Heart left ventricle (tissue), 13 donors: ENCODE results near the gene NKRF.

Source experiments
- CTCF ChIP-seq, 12 donors: fragments of 200-600 bp; sonication (generic) in 4 of 12; IDR thresholded peaks; one replicate each; pipeline versions ENCODE4 v1.5.0 to v1.8.0; 2018 to 2022; ENCODE audit warnings: antibody characterized with exemption in 12 of 12, mild to moderate bottlenecking in 5 of 12
- POLR2A ChIP-seq, 2 donors: fragments of 450-650 bp; IDR thresholded peaks; one replicate each; pipeline ENCODE4 v1.6.1; 2017; ENCODE audit warnings: antibody characterized with exemption in 2 of 2, mild to moderate bottlenecking in 2 of 2, moderate library complexity in 2 of 2
- donor health status: ischemic (EF 13 %, LVEDD 7.1; RV severe dilation, severe dysfunction).
- donor health status: DM: no; HTN: yes; CAD: no.
- donor health status: DM: no; HTN: no; CAD: no.
- donor health status: ischemic (EF 25% LVEDD 6.9; RV normal size, moderate dysfunction).
- donor health status: ischemic (EF 25% LVEDD 5.7; RV mildly dilated, moderate dysfunction).
- donor health status: ischemic (EF 35%, LVEDD 5.7; RV mildly dilated, moderate dysfunction).
- donor health status: nonischemic (EF 11% LVEDD 7.7; RV severe dilation, severe dysfunction).
- donor health status: DM: yes; HTN: yes; CAD: no.
- donor health status: PGD.
- donor health status: ischemic (EF 29% LVEDD 5.4; RV normal size, mild dysfunction).
- donor health status: nonischemic (EF 23%, LVEDD 6.1; RV moderate dilation, normal function).

GRCh38 chrX:119646515-119646914, 40.3 kb upstream of the NKRF start:
- TF ChIP-seq CTCF (IDR thresholded peaks at IDR 0.05), result no peak
- TF ChIP-seq POLR2A (IDR thresholded peaks at IDR 0.05), result no peak
